Mononuclear cell (primary cell): ENCODE results near the gene TMEM163. TPM values are rescaled to one million over a fixed set of nuclear protein-coding genes. Genes with fewer than 3 reads are reported as not detected.
"Not testable (repeated sequence)": the region's sequence is repeated elsewhere in the genome, so short reads cannot be mapped to it uniquely, and the experiment has no call there.

ENCODE experiments used
- H3K27me3 ChIP-seq: 2 replicates; pipeline ENCODE4 v1.6.0; 2011; ENCODE audit warnings: low read length, control low read depth; ENCODE audit not compliant: insufficient read depth
- H3K4me1 ChIP-seq: 2 replicates; pipeline ENCODE4 v1.5.1; 2011; ENCODE audit warnings: mild to moderate bottlenecking, low read length, control low read depth; ENCODE audit not compliant: insufficient read depth
- H3K4me3 ChIP-seq: 2 replicates; pipeline ENCODE4 v1.5.1; 2011; ENCODE audit warnings: mild to moderate bottlenecking, low read length, moderate library complexity
- H3K9me3 ChIP-seq: 2 replicates; pipeline ENCODE4 v1.5.1; 2011; ENCODE audit warnings: low read depth, mild to moderate bottlenecking, control low read depth, low read length
- total RNA-seq: library from RNA; depleted of rRNA; stranded (reverse); fragments of >200 nt; gene quantifications from one replicate; pipeline ENCODE4 v1.2.3, GENCODE V29; 2012

TMEM163 gene
- total RNA-seq = 0.63 TPM

DNA sequence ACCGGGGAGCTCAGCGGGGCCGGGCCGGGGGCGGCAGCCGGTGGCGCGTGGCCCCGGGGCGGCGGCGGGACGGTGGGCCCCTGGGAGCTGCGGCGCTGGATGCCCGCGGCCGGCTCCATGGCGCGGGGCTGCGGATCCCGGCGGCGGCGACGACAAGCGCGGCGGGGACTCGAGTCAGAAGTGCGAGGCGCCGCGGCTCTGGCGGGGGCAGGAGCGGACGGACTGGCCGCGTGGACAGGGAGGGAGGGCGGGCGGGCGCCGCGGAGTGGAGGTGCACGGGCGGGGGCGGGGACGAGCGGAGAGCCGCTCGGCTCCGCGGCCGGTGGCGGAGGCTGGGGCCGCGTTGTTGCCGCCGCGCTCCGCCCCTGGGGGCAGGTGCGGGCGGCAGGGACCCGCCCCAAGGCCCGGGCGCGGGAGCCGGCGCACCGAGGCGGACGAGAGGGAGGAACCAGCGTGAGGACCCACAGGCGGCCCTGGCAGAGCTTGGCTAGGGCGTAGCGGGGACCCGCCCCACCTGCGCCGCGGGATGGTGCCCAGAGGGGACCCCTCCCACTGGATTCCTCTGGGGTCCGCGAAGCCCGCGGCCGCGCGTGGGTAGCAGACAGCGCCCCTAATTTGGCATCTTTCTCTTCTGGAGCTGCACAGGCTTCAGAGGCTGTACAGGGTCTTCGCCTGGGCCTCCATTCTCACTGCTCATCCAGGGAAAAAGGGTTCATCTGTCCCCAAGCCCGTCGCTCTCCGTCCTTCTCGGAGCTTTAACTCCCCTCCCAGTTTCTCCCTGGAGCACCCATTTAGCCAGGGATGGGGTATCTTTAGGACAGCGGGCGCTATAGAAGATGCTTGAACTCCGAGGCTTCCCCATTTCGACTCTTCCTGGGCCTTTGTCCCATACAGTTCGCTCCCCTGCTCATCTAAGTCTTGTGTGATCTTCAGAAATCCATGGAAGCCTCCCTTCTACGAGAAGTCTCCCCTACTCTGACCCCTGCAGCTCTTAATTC lies at the start of gene TMEM163:
Gene TMEM163 (minus strand): TSS at position 184 of the 998 bp plus-strand sequence.
- H3K27me3 ChIP-seq = peaks cover 79% of the 10 kb centered on the region
- H3K9me3 ChIP-seq = no peaks in the 10 kb centered on the region
- H3K4me1 ChIP-seq = peaks cover 13% of the 10 kb centered on the region
- H3K4me3 ChIP-seq = peak within 1 kb of the TSS; percentile 22

DNA sequence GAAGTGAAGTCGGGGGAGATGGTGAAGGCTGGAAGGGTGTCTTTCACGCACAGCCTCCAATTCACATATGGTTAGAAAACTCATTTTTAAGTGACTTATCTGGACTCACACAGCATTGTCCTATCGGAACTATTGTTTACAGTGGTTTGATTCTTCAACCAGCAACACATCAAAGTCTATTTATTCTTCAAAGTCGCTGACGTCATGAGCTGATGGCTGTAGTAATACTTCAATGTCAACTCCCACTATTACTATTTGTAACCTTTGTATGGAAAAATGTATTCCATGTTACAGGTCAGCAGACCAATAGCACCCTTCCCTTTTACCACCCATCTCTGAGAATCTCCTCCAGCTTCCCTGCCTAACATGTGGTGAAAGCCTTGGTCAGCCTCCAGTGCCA lies 47.8 kb upstream of the TMEM163 start:
- no peaks in the 10 kb centered on the region for H3K9me3 ChIP-seq
- H3K4me3 ChIP-seq = no peak overlapping the region
- no peaks in the 10 kb centered on the region for H3K27me3 ChIP-seq
- H3K4me1 ChIP-seq = no peaks in the 10 kb centered on the region

DNA sequence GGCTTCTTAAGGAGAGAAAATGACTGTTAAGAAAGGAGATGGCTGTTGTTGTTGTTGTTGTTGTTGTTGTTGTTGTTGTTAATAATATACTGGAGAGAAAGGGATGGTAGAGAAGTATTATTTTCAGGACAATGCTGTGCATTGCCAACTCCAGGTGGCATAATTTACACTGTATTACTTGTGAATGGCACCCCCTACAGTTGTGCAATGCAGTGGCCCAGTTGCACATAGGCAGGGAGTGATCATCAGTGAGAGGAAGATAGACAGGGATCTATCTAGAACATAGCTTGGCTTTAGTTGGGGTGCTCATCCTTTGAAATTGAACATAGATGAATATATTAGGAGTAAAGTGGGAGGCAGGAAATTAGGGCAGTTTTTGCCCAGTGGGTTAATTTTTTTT lies 47.2 kb upstream of the TMEM163 start:
- Histone ChIP-seq H3K9me3 (no peaks in the 10 kb centered on the region), H3K27me3 (no peaks in the 10 kb centered on the region)

DNA sequence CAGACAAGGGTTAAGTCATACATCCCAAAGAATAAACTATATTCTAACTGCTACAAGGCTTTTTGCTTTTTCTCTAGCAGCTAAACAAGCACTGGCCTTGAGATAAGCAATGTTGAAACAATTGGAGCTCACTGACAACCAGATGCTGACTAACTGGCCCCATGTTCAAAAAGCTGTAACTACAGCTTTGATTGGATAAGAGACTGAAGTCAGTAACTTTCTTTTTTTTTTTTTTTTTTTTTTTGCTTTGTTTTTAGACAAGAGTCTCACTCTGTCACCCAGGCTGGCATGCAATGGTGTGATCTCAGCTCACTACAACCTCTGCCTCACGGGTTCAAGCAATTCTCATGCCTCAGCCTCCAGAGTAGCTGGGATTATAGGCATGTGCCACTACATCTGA lies 45.4 kb upstream of the TMEM163 start:
- Histone ChIP-seq H3K4me1 (peaks cover under 1% of the 10 kb centered on the region), H3K27me3 (peaks cover 5% of the 10 kb centered on the region), H3K9me3 (no peaks in the 10 kb centered on the region), H3K4me3 (no peak overlapping the region)

More for the DNA sequence above, 47.2 kb upstream of the TMEM163 start:
- Histone ChIP-seq H3K4me1 (no peaks in the 10 kb centered on the region), H3K4me3 (no peak overlapping the region)

DNA sequence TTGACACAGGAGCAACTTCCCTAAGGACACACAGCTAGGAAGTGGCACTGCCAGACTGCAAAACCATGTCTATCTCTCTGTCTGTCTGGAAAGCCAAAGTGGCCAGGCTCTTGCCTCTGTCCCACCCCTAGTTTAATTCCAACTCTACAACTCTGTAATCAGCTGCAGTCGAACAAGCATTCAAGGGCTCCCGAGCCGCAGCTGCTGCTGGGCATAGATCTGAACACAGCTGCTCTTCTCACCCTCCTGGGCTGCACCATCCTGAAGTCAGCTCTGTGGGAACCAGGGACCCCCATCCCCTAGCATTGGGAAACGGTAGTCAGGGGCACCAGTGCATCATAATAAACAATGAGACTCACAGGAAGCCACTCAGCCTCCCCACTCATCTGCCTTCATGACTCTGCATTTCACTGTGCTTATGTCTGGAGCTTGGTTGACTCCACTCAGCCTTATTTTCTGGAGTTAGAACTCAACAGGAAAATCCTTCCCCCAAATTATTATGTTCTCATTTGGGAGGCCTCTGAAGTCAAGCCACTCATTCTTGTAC lies 44.4 kb upstream of the TMEM163 start:
- H3K27me3 ChIP-seq = peaks cover 5% of the 10 kb centered on the region
- no peaks in the 10 kb centered on the region for H3K9me3 ChIP-seq
- peaks cover 7% of the 10 kb centered on the region for H3K4me1 ChIP-seq
- H3K4me3 ChIP-seq = no peak overlapping the region

DNA sequence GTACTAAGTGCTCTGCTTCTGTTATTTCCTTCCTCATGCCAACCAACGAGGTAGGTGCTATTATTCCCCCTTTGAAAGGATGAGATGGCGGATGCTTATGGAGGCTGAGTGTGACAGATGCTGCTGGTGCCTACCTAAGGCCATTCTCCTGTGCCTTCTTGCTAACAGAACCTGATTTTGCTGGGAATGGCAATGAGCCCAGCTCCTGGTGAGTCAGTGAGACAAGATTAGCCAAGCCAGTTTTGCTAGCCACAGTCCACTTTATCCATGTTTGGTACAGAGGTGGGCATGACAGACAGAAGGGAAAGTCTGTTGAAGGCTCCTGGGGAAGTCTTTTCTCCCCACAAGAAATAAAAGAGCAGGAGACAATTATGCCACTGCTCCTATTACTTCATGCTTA lies 43.7 kb upstream of the TMEM163 start:
- H3K27me3 ChIP-seq = peaks cover 5% of the 10 kb centered on the region
- H3K4me3 ChIP-seq = no peak overlapping the region
- no peaks in the 10 kb centered on the region for H3K9me3 ChIP-seq
- peaks cover 13% of the 10 kb centered on the region for H3K4me1 ChIP-seq

DNA sequence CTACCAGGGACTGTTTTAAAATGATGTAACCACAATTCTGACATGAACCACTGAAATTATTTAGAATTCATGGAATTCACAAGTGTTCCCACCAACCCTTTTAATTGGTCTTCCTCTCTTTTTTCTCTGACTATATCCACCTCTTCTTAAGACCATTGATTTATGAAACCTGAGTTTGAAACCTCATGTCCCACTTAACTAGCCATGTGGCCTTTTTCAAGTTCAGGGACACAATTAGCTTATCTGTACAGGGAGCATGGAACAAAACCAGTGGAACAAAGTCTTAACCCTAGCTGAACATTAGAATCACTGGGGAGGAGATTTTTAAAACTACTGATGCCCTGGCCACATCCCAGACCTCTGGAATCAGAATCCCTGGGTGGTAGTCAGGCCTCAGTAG lies 41.6 kb upstream of the TMEM163 start:
- Histone ChIP-seq H3K4me1 (peaks cover 13% of the 10 kb centered on the region), H3K4me3 (no peak overlapping the region), H3K27me3 (peaks cover 5% of the 10 kb centered on the region), H3K9me3 (no peaks in the 10 kb centered on the region)

DNA sequence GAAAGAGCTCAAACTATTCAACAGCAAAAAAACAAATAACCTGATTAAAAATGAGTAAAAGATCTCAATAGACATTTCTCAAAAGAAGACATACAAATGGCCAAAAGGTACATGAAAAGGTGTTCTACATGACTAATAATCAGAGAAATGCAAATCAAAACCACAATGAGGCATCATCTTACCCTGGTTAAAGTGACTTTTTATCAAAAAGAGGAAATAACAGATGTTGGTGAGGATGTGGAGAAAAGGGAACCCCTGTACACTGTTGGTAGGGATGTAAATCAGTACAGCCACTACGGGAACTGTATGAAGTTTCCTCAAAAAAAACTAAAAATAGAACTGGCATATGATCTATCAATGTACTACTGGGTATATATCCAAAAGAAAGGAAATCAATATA lies 39.8 kb upstream of the TMEM163 start:
- H3K4me3 ChIP-seq = no peak overlapping the region
- peaks cover 13% of the 10 kb centered on the region for H3K4me1 ChIP-seq
- peaks cover 9% of the 10 kb centered on the region for H3K27me3 ChIP-seq

DNA sequence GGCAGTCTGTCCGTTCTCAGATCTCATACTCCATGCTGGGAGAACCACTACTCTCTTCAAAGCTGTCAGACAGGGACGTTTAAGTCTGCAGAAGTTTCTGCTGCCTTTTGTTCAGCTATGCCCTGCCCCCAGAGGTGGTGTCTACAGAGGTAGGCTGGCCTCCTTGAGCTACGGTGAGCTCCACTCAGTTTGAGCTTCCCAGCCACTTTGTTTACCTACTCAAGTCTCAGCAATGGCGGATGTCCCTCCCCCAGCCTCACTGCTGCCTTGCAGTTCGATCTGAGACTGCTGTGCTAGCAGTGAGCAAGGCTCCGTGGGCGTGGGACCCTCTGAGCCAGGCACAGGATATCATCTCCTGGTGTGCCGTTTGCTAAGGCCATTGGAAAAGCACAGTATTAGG lies 33.2 kb upstream of the TMEM163 start:
- H3K4me3 ChIP-seq, H3K9me3 ChIP-seq, H3K4me1 ChIP-seq: not testable (repeated sequence)
- peaks cover 11% of the 10 kb centered on the region for H3K27me3 ChIP-seq

More for the DNA sequence above, 39.8 kb upstream of the TMEM163 start:
- no peaks in the 10 kb centered on the region for H3K9me3 ChIP-seq

DNA sequence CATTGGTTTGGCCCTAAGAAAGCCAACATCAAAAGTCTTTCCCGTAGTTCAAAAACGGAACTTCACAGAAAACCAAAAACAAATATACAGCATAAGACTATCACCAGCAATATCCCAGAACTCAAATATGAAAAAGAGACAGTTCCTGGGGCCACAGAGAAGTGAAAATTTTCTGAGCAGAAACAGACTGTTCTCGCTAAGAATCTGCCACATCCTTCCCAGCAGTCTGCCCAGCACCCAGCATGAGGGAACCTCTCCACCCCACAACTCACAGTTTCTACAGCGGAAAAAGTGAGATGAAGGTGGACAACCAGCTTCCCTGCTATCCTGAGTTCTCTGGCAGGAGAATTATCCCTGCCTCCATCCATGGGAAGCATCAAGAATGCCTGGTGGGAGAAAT lies 26.7 kb upstream of the TMEM163 start:
- H3K4me3 ChIP-seq = no peak overlapping the region
- no peaks in the 10 kb centered on the region for H3K9me3 ChIP-seq
- H3K27me3 ChIP-seq = no peaks in the 10 kb centered on the region
- peaks cover 1% of the 10 kb centered on the region for H3K4me1 ChIP-seq

DNA sequence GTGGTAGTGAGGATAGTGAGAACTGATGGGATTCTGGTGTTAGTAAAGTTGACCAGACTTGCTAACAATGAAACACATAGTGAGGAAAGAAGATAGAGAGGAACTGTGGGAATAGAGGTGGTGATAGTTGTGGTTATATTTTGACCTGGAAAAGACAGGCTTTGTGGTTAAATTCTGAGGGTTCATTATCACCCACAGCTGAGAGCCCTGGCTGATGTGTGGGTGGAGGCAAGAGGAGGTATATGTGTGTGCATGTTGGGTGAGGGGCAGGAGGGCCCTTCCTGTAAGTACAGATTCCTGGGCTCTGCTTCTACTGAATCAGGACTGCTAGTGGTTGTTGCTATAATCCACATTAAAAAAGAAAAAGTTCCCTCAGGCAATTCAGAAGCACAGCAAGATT lies 26.2 kb upstream of the TMEM163 start:
- Histone ChIP-seq H3K27me3 (no peaks in the 10 kb centered on the region), H3K9me3 (no peaks in the 10 kb centered on the region), H3K4me3 (no peak overlapping the region), H3K4me1 (peaks cover 6% of the 10 kb centered on the region)

DNA sequence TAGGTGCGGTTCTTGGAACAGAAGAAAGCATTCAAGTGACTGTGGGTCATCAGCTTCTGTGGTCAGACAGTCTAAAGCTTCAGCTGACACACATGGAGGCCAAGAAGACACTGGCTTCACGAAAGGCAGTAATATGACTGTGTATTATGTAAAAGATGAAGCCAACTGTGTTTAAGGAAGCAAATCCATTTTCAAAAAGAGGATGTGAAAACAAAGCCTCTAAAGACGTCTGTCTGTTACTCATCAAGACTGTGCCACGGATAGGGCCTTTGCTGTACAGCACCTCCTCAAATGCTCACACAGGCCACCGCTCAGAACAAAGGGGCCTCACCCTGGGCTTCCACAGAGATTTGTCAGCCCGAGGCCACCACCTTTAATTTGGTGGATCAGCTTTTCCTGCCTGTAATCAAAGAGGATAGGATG lies 21.1 kb upstream of the TMEM163 start:
- Histone ChIP-seq H3K4me3 (no peak overlapping the region), H3K4me1 (peaks cover 53% of the 10 kb centered on the region), H3K9me3 (no peaks in the 10 kb centered on the region), H3K27me3 (no peaks in the 10 kb centered on the region)

DNA sequence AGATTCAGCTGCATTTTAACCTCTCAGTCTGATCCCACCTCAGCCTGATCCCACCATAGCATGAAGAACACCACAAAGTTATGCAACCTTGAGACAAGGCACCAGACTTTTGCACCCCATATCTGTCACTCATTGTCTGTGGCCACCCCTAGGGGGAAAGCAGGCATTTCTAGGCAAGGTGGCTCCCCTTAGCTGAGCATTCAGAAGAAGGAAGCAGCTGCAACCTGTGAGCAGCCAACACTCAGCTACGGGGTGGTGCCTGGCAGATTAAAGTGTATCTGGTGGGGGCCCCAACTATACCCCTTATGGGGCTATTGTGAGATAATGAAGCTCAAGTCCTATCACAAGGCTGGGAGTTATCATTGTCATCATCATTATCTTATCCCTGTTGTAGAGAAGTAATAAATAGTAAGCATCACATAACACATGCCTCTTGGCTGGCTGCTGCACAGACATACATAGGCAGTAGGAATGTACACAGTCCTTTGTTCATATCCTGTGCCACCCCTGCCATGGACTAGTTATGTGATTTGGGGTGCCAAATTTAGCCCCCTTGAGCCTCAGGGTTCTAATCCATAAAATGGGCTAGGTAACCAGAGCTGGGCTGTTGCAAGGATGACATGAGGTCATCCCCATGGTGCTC lies 20.6 kb upstream of the TMEM163 start:
- Histone ChIP-seq H3K4me3 (no peak overlapping the region), H3K4me1 (peaks cover 53% of the 10 kb centered on the region), H3K27me3 (no peaks in the 10 kb centered on the region), H3K9me3 (no peaks in the 10 kb centered on the region)

DNA sequence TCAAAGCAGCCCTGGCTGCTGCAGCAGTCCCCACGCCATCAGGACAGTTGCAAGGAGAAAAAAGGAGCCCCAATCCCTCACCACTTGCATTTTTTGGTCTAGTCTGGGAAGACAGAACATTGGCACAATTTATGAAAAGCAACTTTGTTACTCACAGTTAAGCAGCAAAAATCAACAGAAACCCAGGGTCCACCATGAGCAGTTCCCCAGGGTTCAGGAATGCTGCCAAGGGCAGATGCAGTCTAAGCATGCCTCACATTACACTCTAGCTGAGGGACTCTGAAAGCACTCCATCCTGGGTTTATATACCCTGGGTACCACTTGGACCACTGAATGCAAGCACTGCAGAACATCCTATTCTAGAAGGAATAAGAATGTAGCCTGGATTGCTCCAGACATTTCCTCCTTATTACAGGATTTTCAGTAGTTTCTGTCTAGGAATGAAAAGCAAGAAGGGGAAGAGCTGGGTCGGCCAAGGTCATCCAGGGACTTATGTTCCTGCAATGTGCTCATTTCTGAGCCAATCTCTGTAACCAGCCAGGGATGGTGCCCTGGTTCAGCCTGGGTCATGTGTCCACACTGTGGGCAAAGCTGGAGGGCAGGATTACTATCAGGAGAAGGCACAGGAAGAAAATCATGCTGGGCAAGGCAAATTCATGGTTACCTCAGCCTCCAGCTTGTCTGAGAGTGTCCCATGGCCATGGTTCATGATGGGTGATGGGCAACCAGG lies 19.5 kb upstream of the TMEM163 start:
- Histone ChIP-seq H3K9me3 (no peaks in the 10 kb centered on the region), H3K4me1 (peaks cover 53% of the 10 kb centered on the region), H3K27me3 (peaks cover 2% of the 10 kb centered on the region), H3K4me3 (no peak overlapping the region)

DNA sequence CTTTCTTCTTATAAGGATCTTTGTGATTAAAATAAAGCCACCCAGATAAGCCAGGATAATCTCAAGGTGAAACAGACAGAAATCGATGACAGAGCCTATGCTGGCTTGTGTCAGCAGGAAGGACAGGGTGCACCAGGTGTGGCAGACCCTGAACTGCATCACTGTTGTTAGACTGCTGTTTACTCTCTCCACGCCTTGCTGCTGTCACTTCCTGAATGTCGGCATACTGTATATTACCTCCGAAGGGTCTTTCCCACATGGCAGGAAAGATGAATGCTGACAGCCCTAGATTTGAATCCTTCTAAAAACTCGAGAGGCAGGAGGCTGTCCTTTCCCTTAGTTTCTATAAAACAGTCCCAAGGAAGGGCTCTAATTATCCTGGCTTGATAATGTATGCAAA lies 18.9 kb upstream of the TMEM163 start:
- peaks cover 53% of the 10 kb centered on the region for H3K4me1 ChIP-seq
- H3K4me3 ChIP-seq = no peak overlapping the region
- peaks cover 2% of the 10 kb centered on the region for H3K27me3 ChIP-seq
- no peaks in the 10 kb centered on the region for H3K9me3 ChIP-seq
